Endothelial cell of umbilical vein (primary cell): ENCODE measurements around the gene IGHMBP2. TPM values are rescaled to one million over a fixed set of nuclear protein-coding genes. Genes with fewer than 3 reads are reported as not detected.

Experiments
- BruUV-seq: library from RNA; stranded (reverse); fragments of 400-500 nt; replicated peaks from 2 replicates; lab custom pipeline; 2021; lab: Mats Ljungman, UMichigan
- CTCF ChIA-PET: fragments of 300-600, 350-600 bp; sonication (Branson Sonifier 250); formaldehyde crosslinking; loops from one replicate; lab custom pipeline; 2021; ENCODE audit warnings: antibody characterized with exemption, inconsistent platforms; lab: Charles Lee
- POLR2A ChIA-PET: fragments of 300-600, 350-600 bp; sonication (Branson Sonifier 250); formaldehyde crosslinking; loops from one replicate; lab custom pipeline; 2021; ENCODE audit warnings: antibody characterized with exemption, inconsistent platforms; lab: Charles Lee
- DNase-seq: peaks from one replicate; pipeline ENCODE4 v3.0.0-alpha.2; 2011; ENCODE audit warnings: low read depth, low spot score
- FAIRE-seq: peaks from 2 replicates; lab custom pipeline; 2011; peaks lifted over from hg19 to GRCh38; lab: Jason Lieb, UNC
- H2AFZ ChIP-seq: 2 replicates; pipeline ENCODE4 v1.6.0; 2012; ENCODE audit warnings: low read depth, low read length, control low read depth, inconsistent platforms
- H3K27ac ChIP-seq: 2 replicates; pipeline ENCODE4 v1.5.1; 2011; ENCODE audit warnings: low read depth, mild to moderate bottlenecking, control low read depth, low read length, moderate library complexity; ENCODE audit not compliant: insufficient read depth
- H3K27me3 ChIP-seq, 2 experiments: 2 replicates each; pipeline versions ENCODE4 v1.6.0 to v1.6.1; 2011; ENCODE audit warnings: low read length in 2 of 2, mixed read lengths in 1 of 2; ENCODE audit not compliant: control insufficient read depth in 2 of 2, insufficient read depth in 2 of 2
- H3K36me3 ChIP-seq, 2 experiments: 2 replicates in 1 of 2; 3 replicates in 1 of 2; pipeline ENCODE4 v1.5.1; 2011; ENCODE audit warnings: low read length in 2 of 2, mild to moderate bottlenecking in 1 of 2, moderate library complexity in 1 of 2; ENCODE audit not compliant: control insufficient read depth in 2 of 2, insufficient read depth in 2 of 2; ENCODE audit errors: extremely low read depth in 1 of 2
- H3K4me1 ChIP-seq: 3 replicates; pipeline ENCODE4 v1.5.1; 2011; ENCODE audit warnings: mild to moderate bottlenecking, low read length; ENCODE audit not compliant: control insufficient read depth, insufficient read depth; ENCODE audit errors: extremely low read depth
- H3K4me2 ChIP-seq: 2 replicates; pipeline ENCODE4 v1.6.1; 2011; ENCODE audit warnings: low read length, control low read depth, mixed read lengths; ENCODE audit not compliant: insufficient read depth
- H3K4me3 ChIP-seq, 3 experiments: fragments of 200-600 bp in 1 of 3; sonication (generic), shearing (Covaris generic) in 1 of 3; replicated peaks in 1 of 3; 2 replicates each; pipeline ENCODE4 v1.5.1; 2011 to 2016; ENCODE audit warnings: control low read depth in 3 of 3, low read length in 3 of 3, mild to moderate bottlenecking in 2 of 3, inconsistent platforms in 1 of 3, low read depth in 1 of 3, moderate library complexity in 1 of 3; ENCODE audit not compliant: insufficient read depth in 1 of 3
- H3K79me2 ChIP-seq: 2 replicates; pipeline ENCODE4 v1.6.0; 2012; ENCODE audit warnings: low read length, inconsistent platforms; ENCODE audit not compliant: control insufficient read depth, insufficient read depth
- H3K9ac ChIP-seq: replicated peaks from 2 replicates; pipeline ENCODE3; 2011; ENCODE audit warnings: low read length, control low read depth; ENCODE audit not compliant: insufficient read depth; ENCODE audit errors: extremely low read depth
- H3K9me1 ChIP-seq: replicated peaks from 3 replicates; pipeline ENCODE4 v1.6.0; 2011; ENCODE audit warnings: mild to moderate bottlenecking, low read length; ENCODE audit not compliant: control insufficient read depth, insufficient read depth; ENCODE audit errors: extremely low read depth
- H3K9me3 ChIP-seq: replicated peaks from 2 replicates; pipeline ENCODE4 v1.5.1; 2012; ENCODE audit warnings: low read length, inconsistent platforms; ENCODE audit not compliant: control insufficient read depth, insufficient read depth
- H4K20me1 ChIP-seq: replicated peaks from 2 replicates; pipeline ENCODE3; 2011; ENCODE audit warnings: mild to moderate bottlenecking, low read length; ENCODE audit not compliant: control insufficient read depth, insufficient read depth; ENCODE audit errors: extremely low read depth
- CTCF ChIP-seq, 2 donors: IDR thresholded peaks; 1 replicate in 1 of 2; 2 replicates in 1 of 2; pipeline ENCODE4 v1.5.1; 2011; ENCODE audit warnings: low read length in 2 of 2, mild to moderate bottlenecking in 2 of 2, moderate library complexity in 2 of 2, control low read depth in 1 of 2, inconsistent platforms in 1 of 2, low read depth in 1 of 2; ENCODE audit not compliant: insufficient read depth in 1 of 2; ENCODE audit errors: extremely low read depth in 1 of 2
- EZH2 ChIP-seq: IDR thresholded peaks from 2 replicates; pipeline ENCODE4 v1.6.1; 2012; ENCODE audit warnings: borderline replicate concordance, low read depth, mild to moderate bottlenecking, moderate library complexity, low read length, inconsistent platforms; ENCODE audit not compliant: severe bottlenecking
- FOS ChIP-seq: IDR thresholded peaks from 2 replicates; pipeline ENCODE4 v1.6.1; 2011; ENCODE audit warnings: mild to moderate bottlenecking, low read length, moderate library complexity, borderline replicate concordance; ENCODE audit not compliant: insufficient read depth
- GATA2 ChIP-seq: IDR thresholded peaks from 2 replicates; pipeline ENCODE4 v1.7.0; 2011; ENCODE audit warnings: low read depth, mild to moderate bottlenecking, moderate library complexity, mixed read lengths, low read length; ENCODE audit not compliant: insufficient read length, insufficient read depth
- JUN ChIP-seq: IDR thresholded peaks from 2 replicates; pipeline ENCODE4 v1.6.1; 2011; ENCODE audit warnings: borderline replicate concordance, low read depth; ENCODE audit not compliant: insufficient read length, insufficient read depth
- MAX ChIP-seq: IDR thresholded peaks from 2 replicates; pipeline ENCODE4 v1.6.1; 2011; ENCODE audit not compliant: insufficient read depth, insufficient read length
- MYC ChIP-seq: IDR thresholded peaks from one replicate; pipeline ENCODE4 v1.6.1; 2011; ENCODE audit warnings: mild to moderate bottlenecking, low read depth, low read length
- POLR2A ChIP-seq: IDR thresholded peaks from 2 replicates; pipeline ENCODE4 v1.6.1; 2012; ENCODE audit warnings: low read depth, mild to moderate bottlenecking, control low read depth, low read length
- POLR2AphosphoS5 ChIP-seq: IDR thresholded peaks from 2 replicates; pipeline ENCODE4 v1.6.1; 2012; ENCODE audit warnings: low read depth, mild to moderate bottlenecking, control low read depth, low read length, moderate library complexity; ENCODE audit not compliant: insufficient read depth
- dilution Hi-C: fragments of 300-500 bp; cut with MboI; formaldehyde crosslinking; loops from one replicate; pipeline ENCODE4 v1.15.0; 2019; ENCODE audit warnings: low sequenced_read_pairs; ENCODE audit not compliant: extremely low pct_ligation_motif_present
- intact Hi-C: fragments of 100-400 bp; cut with micrococcal nuclease; formaldehyde crosslinking; loops from one replicate; pipeline ENCODE4 v1.10.0; 2022
- polyA plus RNA-seq, 4 experiments: library from polyadenylated mRNA; depleted of rRNA in 3 of 4; stranded (reverse) in 3 of 4; unstranded in 1 of 4; fragments of >200 nt; gene quantifications; 2 replicates each; pipeline versions ENCODE4 v1.2.1 to v1.2.3, GENCODE V29; 2011 to 2012; ENCODE audit warnings: missing spikeins in 1 of 4
- total RNA-seq: library from RNA; stranded (reverse); gene quantifications from 2 replicates; pipeline ENCODE4 v1.2.3, GENCODE V29; 2021

IGHMBP2 gene
- total and polyA plus RNA-seq, 2 donors (not counting 3 experiments of a cell fraction or from before 2014, with no cell fraction given): 10.9 to 25.1 TPM

- Histone ChIP-seq H3K79me2 (no peaks in the 10 kb centered on the region), H3K9ac (no peak overlapping the region), H3K27ac (no peak overlapping the region), H3K4me3 (no peak overlapping the region), H3K9me1 (no peaks in the 10 kb centered on the region), H3K4me2 (no peak overlapping the region), H3K36me3 (no peaks in the 10 kb centered on the region), H2AFZ (no peak overlapping the region), H4K20me1 (no peaks in the 10 kb centered on the region), H3K9me3 (no peaks in the 10 kb centered on the region), H3K4me1 (peaks cover 2% of the 10 kb centered on the region), H3K27me3 (peaks cover 0 to 1% of the 10 kb centered on the region in 2 experiments)
- POLR2A ChIA-PET: no interaction called here
- FAIRE-seq (no peak), DNase-seq (no peak)
- TF ChIP-seq JUN: no peak
- no peak for TF ChIP-seq POLR2A
- TF ChIP-seq FOS: no peak
- TF ChIP-seq GATA2: no peak
- no peak for TF ChIP-seq MAX
- TF ChIP-seq MYC: no peak
- no peak for TF ChIP-seq EZH2
- TF ChIP-seq CTCF (IDR thresholded peaks at IDR 0.05; ENCODE audit: extremely low read depth in 1 of 2, insufficient read depth in 1 of 2, low read depth in 1 of 2, low read length in 2 of 2): no peak
- TF ChIP-seq POLR2AphosphoS5: no peak
- CTCF ChIA-PET: no interaction called here
- no TSS peak for BruUV-seq
- dilution Hi-C loops (no loop called here), intact Hi-C loops (no loop called here)
Observed at GRCh38 chr11:68960294-68961071, 56.8 kb downstream of the IGHMBP2 start.
